Stomach (tissue), 19 donors: ENCODE measurements around the gene SLC25A4. TPM values are rescaled to one million over a fixed set of nuclear protein-coding genes. Genes with fewer than 3 reads are reported as not detected.

ENCODE experiments used
- DNase-seq, 2 donors: peaks; one replicate each; pipeline versions ENCODE4 v3.0.0 to v3.0.0-alpha.2; 2013 to 2019
- H3K27ac ChIP-seq, 5 donors: fragments of 200-600 bp in 4 of 5; sonication (generic) in 4 of 5; one replicate each; pipeline ENCODE4 v1.5.1; 2013 to 2019; ENCODE audit warnings: mild to moderate bottlenecking in 1 of 5, moderate library complexity in 1 of 5
- H3K27me3 ChIP-seq, 3 donors: fragments of 200-600 bp; sonication (generic); one replicate each; pipeline ENCODE4 v1.5.1; 2017 to 2019; ENCODE audit warnings: mixed run types in 1 of 3
- H3K36me3 ChIP-seq, 4 donors: fragments of 200-600 bp; sonication (generic); 1 replicate in 3 of 4; 2 replicates in 1 of 4; pipeline ENCODE4 v1.5.1; 2016 to 2019
- H3K4me1 ChIP-seq, 4 donors: fragments of 200-600 bp; sonication (generic); one replicate each; pipeline ENCODE4 v1.5.1; 2016 to 2019
- H3K4me3 ChIP-seq, 4 donors: fragments of 200-600 bp; sonication (generic) in 3 of 4; one replicate each; pipeline ENCODE4 v1.5.1; 2016 to 2019; ENCODE audit warnings: mild to moderate bottlenecking in 1 of 4
- H3K9me3 ChIP-seq, 4 donors: fragments of 200-600 bp; sonication (generic); one replicate each; pipeline ENCODE4 v1.5.1; 2016 to 2019
- CTCF ChIP-seq, 7 experiments: fragments of 450-650 bp in 4 of 7; fragments of 200-600 bp in 3 of 7; sonication (generic) in 3 of 7; IDR thresholded peaks; one replicate each; pipeline ENCODE4 v1.5.1; 2016 to 2019; ENCODE audit warnings: antibody characterized with exemption in 7 of 7, control low read depth in 2 of 7, mild to moderate bottlenecking in 1 of 7
- EP300 ChIP-seq: sonication (generic); formaldehyde crosslinking; IDR thresholded peaks from one replicate; pipeline ENCODE4 v1.6.1; 2017; ENCODE audit warnings: antibody characterized with exemption
- POLR2A ChIP-seq, 4 donors: fragments of 450-650 bp; IDR thresholded peaks; one replicate each; pipeline ENCODE4 v1.6.1; 2016; ENCODE audit warnings: antibody characterized with exemption in 4 of 4, control low read depth in 2 of 4, mild to moderate bottlenecking in 1 of 4, moderate library complexity in 1 of 4
- POLR2AphosphoS5 ChIP-seq, 3 donors: sonication (generic); formaldehyde crosslinking; IDR thresholded peaks; one replicate each; pipeline ENCODE4 v1.6.1; 2016; ENCODE audit warnings: antibody characterized with exemption in 3 of 3
- WGBS, 5 donors: extraction: QIAGEN DNeasy Blood & Tissue Kit in 3 of 5; methylation state at CpG; one replicate each; pipeline versions ENCODE4 v1.1.5 to v1.1.7; 2013 to 2018; 5-methylcytosine and 5-hydroxymethylcytosine counted together
- intact Hi-C: fragments of 100-400 bp; cut with DNase I; formaldehyde crosslinking; loops from one replicate; pipeline ENCODE4 v1.15.1; 2023; ENCODE audit warnings: low total_unique reads
- long read RNA-seq, 10 donors: transcript quantifications; one replicate each; lab custom pipeline, GENCODE V29; 2026
- polyA plus RNA-seq, 3 donors: library from polyadenylated mRNA; stranded (reverse); fragments of 200-250 nt; gene quantifications; one replicate each; pipeline ENCODE4 v1.2.3, GENCODE V29; 2013
- total RNA-seq, 5 donors: library from RNA; depleted of rRNA; stranded (reverse); fragments of >200 nt; gene quantifications; one replicate each; pipeline versions ENCODE4 v1.1.0 to v1.2.3, GENCODE V29; 2014 to 2016
- donor health status: healthy with polysubstance abuse.
- donor health status: Bipolar disorder and iron deficiency.
- donor health status: healthy.

SLC25A4 gene
- 100 to 1,000 TPM in 1 of 5 donors, 10 to 100 TPM in 4; 10.7 to 140 (median 36.5) TPM for total RNA-seq
- 10 to 100 TPM; 39.9 to 46.4 (median 46.3) TPM for polyA plus RNA-seq
- long read RNA-seq, donor 1, full-length matches to known transcripts, result 36 of 82 reads
- long read RNA-seq, donor 1, partial matches to known transcripts, result 46 of 82 reads
- long read RNA-seq, donor 1, other reads (novel, unspliced or antisense), result 0 of 82 reads
- long read RNA-seq, donor 2, full-length matches to known transcripts, result 45 of 97 reads
- long read RNA-seq, donor 2, partial matches to known transcripts, result 52 of 97 reads
- long read RNA-seq, donor 2, other reads (novel, unspliced or antisense), result 0 of 97 reads
- long read RNA-seq, donor 3, full-length matches to known transcripts, result 40 of 64 reads
- long read RNA-seq, donor 3, partial matches to known transcripts, result 24 of 64 reads
- long read RNA-seq, donor 3, other reads (novel, unspliced or antisense), result 0 of 64 reads
- long read RNA-seq, donor 4, full-length matches to known transcripts, result 13 of 13 reads
- long read RNA-seq, donor 4, partial matches to known transcripts, result 0 of 13 reads
- long read RNA-seq, donor 4, other reads (novel, unspliced or antisense), result 0 of 13 reads
- long read RNA-seq, donor 5, full-length matches to known transcripts, result 53 of 95 reads
- long read RNA-seq, donor 5, partial matches to known transcripts, result 42 of 95 reads
- long read RNA-seq, donor 5, other reads (novel, unspliced or antisense), result 0 of 95 reads
- long read RNA-seq, donor 6, full-length matches to known transcripts, result 128 of 271 reads
- long read RNA-seq, donor 6, partial matches to known transcripts, result 143 of 271 reads
- long read RNA-seq, donor 6, other reads (novel, unspliced or antisense), result 0 of 271 reads
- long read RNA-seq, donor 7, full-length matches to known transcripts, result 124 of 157 reads
- long read RNA-seq, donor 7, partial matches to known transcripts, result 33 of 157 reads
- long read RNA-seq, donor 7, other reads (novel, unspliced or antisense), result 0 of 157 reads
- long read RNA-seq, donor 8, full-length matches to known transcripts, result 53 of 110 reads
- long read RNA-seq, donor 8, partial matches to known transcripts, result 57 of 110 reads
- long read RNA-seq, donor 8, other reads (novel, unspliced or antisense), result 0 of 110 reads
- long read RNA-seq, donor 9, full-length matches to known transcripts, result 73 of 173 reads
- long read RNA-seq, donor 9, partial matches to known transcripts, result 100 of 173 reads
- long read RNA-seq, donor 9, other reads (novel, unspliced or antisense), result 0 of 173 reads
- long read RNA-seq, donor 10, full-length matches to known transcripts, result 20 of 34 reads
- long read RNA-seq, donor 10, partial matches to known transcripts, result 14 of 34 reads
- long read RNA-seq, donor 10, other reads (novel, unspliced or antisense), result 0 of 34 reads

- Histone ChIP-seq H3K4me3 (peak within 1 kb of the TSS; percentile 69 to 79 (median 74)), H3K4me1 (peaks cover 9 to 40% (median 26%) of the 10 kb centered on the region in 4 donors), H3K27ac (peak within 1 kb of the TSS; percentile 80 to 96 (median 87)), H3K36me3 (peaks cover 7 to 20% (median 18%) of the 10 kb centered on the region in 4 donors), H3K9me3 (no peaks in the 10 kb centered on the region), H3K27me3 (peaks cover 0 to 7% (median 0%) of the 10 kb centered on the region in 3 donors)
- intact Hi-C loops, result no loop called here
- WGBS, 5 donors, result 0% methylated on average over 14 to 87 of the region's 87 CpGs; no CpG with 5 or more reads in 1 of the 5 donors
- TF ChIP-seq EP300, result peak; percentile 22
- peak in 5 of 7 experiments; percentile 13 to 61 (median 27) for TF ChIP-seq CTCF (IDR thresholded peaks at IDR 0.05)
- TF ChIP-seq POLR2AphosphoS5 (IDR thresholded peaks at IDR 0.05), result peak; percentile 86 to 99 (median 96)
- peak in 1 of 4 donors; percentile 65 for TF ChIP-seq POLR2A (IDR thresholded peaks at IDR 0.05)
- DNase-seq, result peak; percentile 91 to 96
Measured at GRCh38 chr4:185142912-185143600, at the start of gene SLC25A4. Gene SLC25A4 (plus strand): TSS chr4:185143266. CDS start chr4:185143373, 107 bp downstream.

- Histone ChIP-seq H3K27ac (no peak overlapping the region), H3K36me3 (no peaks in the 10 kb centered on the region), H3K9me3 (no peaks in the 10 kb centered on the region), H3K4me1 (no peaks in the 10 kb centered on the region), H3K4me3 (no peak overlapping the region), H3K27me3 (no peaks in the 10 kb centered on the region)
- no peak for TF ChIP-seq POLR2AphosphoS5 (IDR thresholded peaks at IDR 0.05)
- TF ChIP-seq CTCF (IDR thresholded peaks at IDR 0.05), result no peak
- 63 to 91% (median 71%) methylated on average over 3 of the region's 3 CpGs for WGBS, 5 donors
- intact Hi-C loops, result loop anchor here (10.0 kb wide), 1 partner anchor 49 kb away; no protein-coding TSS in a partner anchor
- no peak for DNase-seq
Measured at GRCh38 chr4:185093603-185094002, 49.5 kb upstream of the SLC25A4 start.

- Histone ChIP-seq H3K9me3 (no peaks in the 10 kb centered on the region), H3K36me3 (no peaks in the 10 kb centered on the region), H3K4me1 (no peaks in the 10 kb centered on the region), H3K27ac (no peak overlapping the region), H3K4me3 (no peak overlapping the region), H3K27me3 (peaks cover 0 to 6% (median 0%) of the 10 kb centered on the region in 3 donors)
- 16 to 33% (median 23%) methylated on average over 2 of the region's 2 CpGs for WGBS, 5 donors
- no peak for TF ChIP-seq POLR2A (IDR thresholded peaks at IDR 0.05)
- TF ChIP-seq CTCF (IDR thresholded peaks at IDR 0.05), result peak in 5 of 7 experiments; percentile 24 to 62 (median 47)
- TF ChIP-seq EP300, result no peak
- TF ChIP-seq POLR2AphosphoS5 (IDR thresholded peaks at IDR 0.05), result no peak
- intact Hi-C loops, result loop anchor here (10.0 kb wide), 1 partner anchor 51 kb away; no protein-coding TSS in a partner anchor
- peak; percentile 45 to 81 for DNase-seq
Measured at GRCh38 chr4:185096032-185096653, 46.9 kb upstream of the SLC25A4 start.
